ENCODE results near the gene CHSY1.

CHSY1 gene

GRCh38 chr15:101183226-101183930 is 68.5 kb downstream of the CHSY1 start:
- DNase-seq (ENCODE audit: low read depth): no peak
- TF ChIP-seq CTCF (conservative IDR thresholded peaks at IDR 0.05; ENCODE audit: low read length): no peak
- no peak overlapping the region for H3K4me3 ChIP-seq (ENCODE audit: low read length)

GRCh38 chr15:101182215-101182614 is 69.6 kb downstream of the CHSY1 start:
- no peak overlapping the region for H3K4me3 ChIP-seq (ENCODE audit: low read length)
- DNase-seq (ENCODE audit: low read depth): no peak
- no peak for TF ChIP-seq CTCF (conservative IDR thresholded peaks at IDR 0.05; ENCODE audit: low read length)

GRCh38 chr15:101181349-101181748 is 70.5 kb downstream of the CHSY1 start:
- no peak for TF ChIP-seq CTCF (conservative IDR thresholded peaks at IDR 0.05; ENCODE audit: low read length)
- H3K4me3 ChIP-seq (ENCODE audit: low read length): no peak overlapping the region
- DNase-seq (ENCODE audit: low read depth): no peak

GRCh38 chr15:101180620-101181307 is 71.1 kb downstream of the CHSY1 start:
- no peak overlapping the region for H3K4me3 ChIP-seq (ENCODE audit: low read length)
- TF ChIP-seq CTCF (conservative IDR thresholded peaks at IDR 0.05; ENCODE audit: low read length): no peak
- no peak for DNase-seq (ENCODE audit: low read depth)

GRCh38 chr15:101179341-101180153 is 72.3 kb downstream of the CHSY1 start:
- DNase-seq (ENCODE audit: low read depth): peak; percentile 95
- H3K4me3 ChIP-seq (ENCODE audit: low read length): no peak overlapping the region
- TF ChIP-seq CTCF (conservative IDR thresholded peaks at IDR 0.05; ENCODE audit: low read length): no peak

GRCh38 chr15:101178931-101179330 is 72.9 kb downstream of the CHSY1 start:
- TF ChIP-seq CTCF (conservative IDR thresholded peaks at IDR 0.05; ENCODE audit: low read length): no peak
- no peak for DNase-seq (ENCODE audit: low read depth)
- no peak overlapping the region for H3K4me3 ChIP-seq (ENCODE audit: low read length)
